WTC11 (cell line): Measurements from ENCODE around the gene POM121L2. TPM values are rescaled to one million over a fixed set of nuclear protein-coding genes. Genes with fewer than 3 reads are reported as not detected.

Experiments
- ATAC-seq: fragments of 200-7000 bp; cut with Tn5 transposase; 2 replicates; pipeline ENCODE4 v1.10.0; 2021; ENCODE audit warnings: mild to moderate bottlenecking, moderate library complexity
- CTCF ChIA-PET: fragments of 300-600 bp; sonication (Branson Sonifier 250); formaldehyde crosslinking; loops from one replicate; lab custom pipeline; 2021; ENCODE audit warnings: antibody characterized with exemption; lab: Charles Lee
- POLR2A ChIA-PET: fragments of 350-600 bp; sonication (Branson Sonifier 250); formaldehyde crosslinking; loops from one replicate; lab custom pipeline; 2021; ENCODE audit warnings: antibody characterized with exemption; lab: Charles Lee
- DNase-seq: peaks from one replicate; pipeline ENCODE4 v3.0.0; 2021; ENCODE audit warnings: low spot score
- H3K27ac Mint-ChIP-seq: 2 replicates; pipeline ENCODE4 v1.8.0; 2021; ENCODE audit warnings: mixed read lengths
- H3K27me3 Mint-ChIP-seq: 2 replicates; pipeline ENCODE4 v1.8.0; 2021; ENCODE audit warnings: low read depth, mild to moderate bottlenecking, moderate library complexity, mixed read lengths
- H3K36me3 Mint-ChIP-seq: 2 replicates; pipeline ENCODE4 v1.8.0; 2021; ENCODE audit warnings: mixed read lengths
- H3K4me1 Mint-ChIP-seq: 2 replicates; pipeline ENCODE4 v1.8.0; 2022; ENCODE audit warnings: mixed read lengths
- H3K4me3 Mint-ChIP-seq: 2 replicates; pipeline ENCODE4 v1.8.0; 2021; ENCODE audit warnings: mild to moderate bottlenecking, moderate library complexity, mixed read lengths
- H3K9me3 Mint-ChIP-seq: 2 replicates; pipeline ENCODE4 v1.8.0; 2021; ENCODE audit warnings: mixed read lengths
- ATF2 ChIP-seq: sonication (generic); formaldehyde crosslinking; IDR thresholded peaks from 2 replicates; pipeline ENCODE4 v1.8.1; 2022; ENCODE audit warnings: low read depth, missing genetic modification reagents, borderline replicate concordance
- CREM ChIP-seq: sonication (generic); formaldehyde crosslinking; IDR thresholded peaks from 2 replicates; pipeline ENCODE4 v1.8.1; 2022; ENCODE audit warnings: mild to moderate bottlenecking, missing genetic modification reagents, moderate library complexity
- ELF4 ChIP-seq: sonication (generic); formaldehyde crosslinking; IDR thresholded peaks from 2 replicates; pipeline ENCODE4 v1.8.1; 2022; ENCODE audit warnings: low read depth, mild to moderate bottlenecking, moderate library complexity, missing genetic modification reagents
- HMGXB4 ChIP-seq: sonication (generic); formaldehyde crosslinking; IDR thresholded peaks from 2 replicates; pipeline ENCODE4 v1.8.1; 2023; ENCODE audit warnings: mild to moderate bottlenecking, moderate library complexity, missing genetic modification reagents
- NFATC4 ChIP-seq: fragments of 250-450 bp; sonication (Bioruptor Pico); IDR thresholded peaks from 2 replicates; pipeline ENCODE4 v1.9.0; 2021; ENCODE audit warnings: mild to moderate bottlenecking
- SP1 ChIP-seq: sonication (generic); formaldehyde crosslinking; conservative IDR thresholded peaks from 2 replicates; pipeline ENCODE4 v1.8.1; 2022; ENCODE audit warnings: missing genetic modification reagents
- STAT6 ChIP-seq: sonication (generic); formaldehyde crosslinking; conservative IDR thresholded peaks from 2 replicates; pipeline ENCODE4 v1.8.1; 2023; ENCODE audit warnings: mild to moderate bottlenecking, low read depth, missing genetic modification reagents, moderate library complexity
- TEAD1 ChIP-seq: sonication (generic); formaldehyde crosslinking; IDR thresholded peaks from 2 replicates; pipeline ENCODE4 v1.8.0; 2022; ENCODE audit warnings: mild to moderate bottlenecking, missing genetic modification reagents
- ZBTB43 ChIP-seq: sonication (generic); formaldehyde crosslinking; IDR thresholded peaks from 2 replicates; pipeline ENCODE4 v1.8.1; 2023; ENCODE audit warnings: mild to moderate bottlenecking, missing genetic modification reagents
- ZNF121 ChIP-seq: sonication (generic); formaldehyde crosslinking; IDR thresholded peaks from 2 replicates; pipeline ENCODE4 v1.8.0; 2023; ENCODE audit warnings: missing genetic modification reagents
- ZNF219 ChIP-seq: sonication (generic); formaldehyde crosslinking; IDR thresholded peaks from 2 replicates; pipeline ENCODE4 v1.8.0; 2023; ENCODE audit warnings: missing genetic modification reagents, mild to moderate bottlenecking, borderline replicate concordance
- ZNF423 ChIP-seq: fragments of 250-450 bp; sonication (Bioruptor Pico); IDR thresholded peaks from 2 replicates; pipeline ENCODE4 v2.1.2; 2022; ENCODE audit warnings: mild to moderate bottlenecking, moderate library complexity
- total RNA-seq: library from RNA; stranded (reverse); gene quantifications from 3 replicates; pipeline ENCODE4 v1.2.3, GENCODE V29; 2021

POM121L2 gene
- total RNA-seq, 1 experiment from 2014 or later, result 0.13 TPM

GRCh38 chr6:27296106-27296783, 15.8 kb downstream of the POM121L2 start:
- H3K27ac Mint-ChIP-seq, result no peak overlapping the region

GRCh38 chr6:27295301-27296079, 16.6 kb downstream of the POM121L2 start:
- ChIA-PET CTCF (interaction anchor here (0.6 to 2.4 kb wide), 16 partner anchors 9 to 466 kb away, joined by 3 to 21 read pairs (median 6); partner anchors contain the start of genes POM121L2 and ZNF184), POLR2A (interaction anchor here (0.6 to 1.3 kb wide), 9 partner anchors 8 to 462 kb away, joined by 3 to 6 read pairs (median 4); a partner anchor contains a TSS)
- H3K27ac Mint-ChIP-seq, result no peak overlapping the region
- H3K36me3 Mint-ChIP-seq, result no peaks in the 10 kb centered on the region
- H3K9me3 Mint-ChIP-seq, result no peaks in the 10 kb centered on the region
- ATAC-seq (peak; percentile 46), DNase-seq (peak; percentile 41)
- TF ChIP-seq CREM (CRISPR knock-in tag), result peak; percentile 72; the same call in 1 of the 2 replicates
- peak; percentile 60 for TF ChIP-seq SP1
- peak; percentile 73; the same call in 1 of the 2 replicates for TF ChIP-seq TEAD1 (CRISPR knock-in tag)
- no peak for TF ChIP-seq ELF4 (CRISPR knock-in tag)
- peak; percentile 47; the same call in 1 of the 2 replicates for TF ChIP-seq ZBTB43 (CRISPR knock-in tag)
- no peak for TF ChIP-seq ZNF219 (CRISPR knock-in tag)
- TF ChIP-seq HMGXB4 (CRISPR knock-in tag), result peak; percentile 85
- no peak for TF ChIP-seq STAT6
- no peak for TF ChIP-seq ATF2 (CRISPR knock-in tag)
- H3K27me3 Mint-ChIP-seq, result peaks cover 29% of the 10 kb centered on the region
- peak overlapping the region; percentile 93 for H3K4me3 Mint-ChIP-seq
- peaks cover 35% of the 10 kb centered on the region for H3K4me1 Mint-ChIP-seq

More at GRCh38 chr6:27296106-27296783, 15.8 kb downstream of the POM121L2 start:
- CTCF ChIA-PET, result interaction anchor here (0.5 to 2.4 kb wide), 19 partner anchors 8 to 465 kb away, joined by 3 to 21 read pairs (median 3); partner anchors contain the start of genes POM121L2 and ZNF184
- peak; percentile 73 for DNase-seq
- POLR2A ChIA-PET, result interaction anchor here (0.6 to 1.3 kb wide), 7 partner anchors 36 to 463 kb away, joined by 3 to 6 read pairs (median 4); a partner anchor contains a TSS
- peak; percentile 47 for ATAC-seq
- Mint-ChIP-seq H3K27me3 (peaks cover 21% of the 10 kb centered on the region), H3K36me3 (no peaks in the 10 kb centered on the region), H3K4me1 (peaks cover 37% of the 10 kb centered on the region), H3K9me3 (no peaks in the 10 kb centered on the region), H3K4me3 (peak overlapping the region; percentile 93)
- TF ChIP-seq NFATC4 (CRISPR knock-in tag) (no peak), ZNF121 (no peak), ZNF423 (peak; percentile 56)
